Thoracic aorta (tissue), 2 donors: ENCODE measurements around the gene DOK3. TPM values are rescaled to one million over a fixed set of nuclear protein-coding genes. Genes with fewer than 3 reads are reported as not detected.

Experiments used
- ATAC-seq: fragments of 150-250 bp; one replicate; pipeline ENCODE4 v1.8.0; 2017; ENCODE audit warnings: low read depth; ENCODE audit not compliant: insufficient number of reproducible peaks, low FRiP score
- DNase-seq: peaks from one replicate; pipeline ENCODE4 v3.0.0-alpha.2; 2020; ENCODE audit warnings: low spot score
- H3K27ac ChIP-seq, 2 donors: fragments of 200-600 bp; sonication (generic); 1 replicate in 1 of 2; 2 replicates in 1 of 2; pipeline ENCODE4 v1.5.1; 2016; ENCODE audit warnings: mild to moderate bottlenecking in 2 of 2, moderate library complexity in 2 of 2
- H3K27me3 ChIP-seq: fragments of 200-600 bp; sonication (generic); replicated peaks from 2 replicates; pipeline ENCODE4 v1.6.0; 2016; ENCODE audit warnings: mild to moderate bottlenecking; ENCODE audit not compliant: insufficient read depth
- H3K36me3 ChIP-seq: fragments of 200-600 bp; sonication (generic); one replicate; pipeline ENCODE4 v1.5.1; 2016
- H3K4me1 ChIP-seq, 2 donors: fragments of 200-600 bp; sonication (generic); 1 replicate in 1 of 2; 2 replicates in 1 of 2; pipeline versions ENCODE4 v1.5.1 to v1.6.0; 2016; ENCODE audit warnings: low read depth in 2 of 2, mild to moderate bottlenecking in 1 of 2; ENCODE audit not compliant: control insufficient read depth in 1 of 2
- H3K4me3 ChIP-seq: fragments of 200-600 bp; sonication (generic); 2 replicates; pipeline ENCODE4 v1.5.1; 2016; ENCODE audit warnings: mild to moderate bottlenecking
- H3K9me3 ChIP-seq: fragments of 200-600 bp; sonication (generic); 2 replicates; pipeline ENCODE4 v1.5.1; 2016
- total RNA-seq, 2 donors: library from RNA; depleted of rRNA; stranded (reverse); fragments of >200 nt; gene quantifications; one replicate each; pipeline versions ENCODE4 v1.1.0 to v1.2.3, GENCODE V29; 2016
- TF ChIP-seq, protein P1 (sequence below): fragments of 200-600 bp; sonication (generic); IDR thresholded peaks from one replicate; pipeline ENCODE4 v1.5.1; 2019; ENCODE audit warnings: antibody characterized with exemption

The DOK3 gene
- total RNA-seq, 2 donors from 2014 or later = 20.5 to 35.6 TPM

DNA sequence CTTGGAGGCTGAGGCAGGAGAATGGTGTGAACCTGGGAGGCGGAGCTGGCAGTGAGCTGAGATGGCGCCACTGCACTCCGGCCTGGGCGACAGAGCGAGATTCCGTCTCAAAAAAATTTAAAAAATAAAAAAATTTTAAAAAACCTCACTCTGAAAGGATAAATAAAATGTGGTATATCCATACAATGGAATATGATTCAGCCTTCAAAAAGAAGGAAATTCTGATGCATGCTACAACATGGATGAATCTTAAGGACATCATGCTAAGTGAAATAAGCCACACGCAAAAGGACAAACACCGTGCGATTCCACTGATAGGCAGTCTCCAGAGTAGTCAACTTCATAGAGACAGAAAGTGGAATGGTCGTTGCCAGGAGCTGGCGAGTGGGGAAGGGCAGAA, 44.6 kb downstream of the DOK3 start:
- no peak overlapping the region for H3K4me3 ChIP-seq
- H3K4me1 ChIP-seq = peaks cover 0 to 15% of the 10 kb centered on the region in 2 donors
- DNase-seq (no peak), ATAC-seq (no peak)
- H3K27ac ChIP-seq = no peak overlapping the region
- H3K27me3 ChIP-seq = no peaks in the 10 kb centered on the region
- TF ChIP-seq, protein P1, sequence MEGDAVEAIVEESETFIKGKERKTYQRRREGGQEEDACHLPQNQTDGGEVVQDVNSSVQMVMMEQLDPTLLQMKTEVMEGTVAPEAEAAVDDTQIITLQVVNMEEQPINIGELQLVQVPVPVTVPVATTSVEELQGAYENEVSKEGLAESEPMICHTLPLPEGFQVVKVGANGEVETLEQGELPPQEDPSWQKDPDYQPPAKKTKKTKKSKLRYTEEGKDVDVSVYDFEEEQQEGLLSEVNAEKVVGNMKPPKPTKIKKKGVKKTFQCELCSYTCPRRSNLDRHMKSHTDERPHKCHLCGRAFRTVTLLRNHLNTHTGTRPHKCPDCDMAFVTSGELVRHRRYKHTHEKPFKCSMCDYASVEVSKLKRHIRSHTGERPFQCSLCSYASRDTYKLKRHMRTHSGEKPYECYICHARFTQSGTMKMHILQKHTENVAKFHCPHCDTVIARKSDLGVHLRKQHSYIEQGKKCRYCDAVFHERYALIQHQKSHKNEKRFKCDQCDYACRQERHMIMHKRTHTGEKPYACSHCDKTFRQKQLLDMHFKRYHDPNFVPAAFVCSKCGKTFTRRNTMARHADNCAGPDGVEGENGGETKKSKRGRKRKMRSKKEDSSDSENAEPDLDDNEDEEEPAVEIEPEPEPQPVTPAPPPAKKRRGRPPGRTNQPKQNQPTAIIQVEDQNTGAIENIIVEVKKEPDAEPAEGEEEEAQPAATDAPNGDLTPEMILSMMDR = no peak
- no peaks in the 10 kb centered on the region for H3K9me3 ChIP-seq
- peaks cover 34% of the 10 kb centered on the region for H3K36me3 ChIP-seq

DNA sequence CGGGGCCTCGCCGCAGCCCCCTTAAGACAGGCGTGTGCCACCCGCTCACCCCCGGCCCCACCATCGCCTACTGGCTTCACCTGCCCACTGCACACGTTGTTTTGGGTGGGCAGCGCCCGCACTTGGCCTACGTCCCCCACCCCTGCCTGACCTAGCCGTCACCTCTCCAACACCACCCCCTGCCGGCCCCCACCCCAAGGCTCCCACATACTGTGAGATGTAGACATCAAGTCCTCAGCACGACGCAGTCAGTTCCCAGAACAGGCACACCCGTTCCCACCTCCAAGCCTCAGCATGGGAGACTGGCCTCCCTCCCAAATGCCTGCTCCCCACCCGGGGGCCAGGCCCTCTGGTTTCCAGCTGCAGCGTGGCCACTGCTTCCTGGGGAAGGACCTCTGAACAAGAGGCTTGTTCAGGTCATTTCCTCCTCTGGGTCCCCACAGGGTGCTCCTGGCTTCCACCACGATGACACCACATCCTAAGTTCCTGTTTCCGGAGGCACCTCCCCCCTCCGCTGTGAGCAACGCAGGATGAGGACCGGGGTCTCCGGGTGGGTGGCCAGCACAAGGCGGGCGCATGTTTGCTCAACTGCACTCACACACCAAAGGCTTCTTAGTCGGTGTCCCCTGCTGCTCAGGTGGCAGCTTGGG, 47.5 kb downstream of the DOK3 start:
- H3K27ac ChIP-seq = no peak overlapping the region
- TF ChIP-seq, protein P1 = no peak
- ATAC-seq = no peak

DNA sequence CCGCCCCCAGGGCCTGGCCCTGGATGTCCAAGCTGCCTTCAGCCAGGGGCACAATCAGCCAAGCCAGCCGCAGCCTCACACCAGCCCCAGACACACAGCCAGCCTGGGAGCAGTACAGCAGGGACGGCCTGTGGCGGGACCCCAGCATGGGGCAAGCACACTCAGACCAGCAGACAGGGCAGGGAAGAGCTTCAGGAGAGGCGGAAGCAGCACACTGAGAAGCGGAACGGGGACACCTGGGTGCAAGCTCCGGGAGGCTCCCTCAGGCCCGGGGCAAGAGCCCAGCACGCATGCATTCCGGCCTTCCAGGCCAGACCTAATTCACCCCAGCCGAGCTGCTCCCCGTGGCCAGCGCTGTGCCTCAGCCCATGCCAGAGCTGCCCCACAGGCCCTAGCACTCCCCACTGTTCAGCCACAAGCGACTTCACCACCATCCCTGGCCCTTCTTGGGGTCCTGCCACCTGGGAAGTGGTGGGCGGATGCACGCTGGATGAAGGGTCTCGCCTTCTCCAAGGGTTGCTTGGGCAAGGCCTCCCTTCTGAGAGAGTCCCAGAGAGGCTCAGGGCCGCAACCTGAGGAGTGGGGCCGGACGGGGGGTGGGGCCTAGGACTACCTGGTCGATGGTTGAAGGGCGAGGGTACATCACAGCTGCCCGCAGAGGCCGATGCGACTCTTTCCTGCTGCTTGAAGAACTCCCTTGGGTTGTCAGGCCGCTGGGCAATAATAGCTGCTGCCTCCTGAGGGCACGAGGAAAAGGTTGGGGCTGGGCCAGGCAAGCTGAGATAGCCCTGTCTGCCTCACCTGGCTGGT, 49.6 kb downstream of the DOK3 start:
- H3K27ac ChIP-seq = no peak overlapping the region

More for the DNA sequence above, 47.5 kb downstream of the DOK3 start:
- no peak overlapping the region for H3K4me3 ChIP-seq
- H3K27me3 ChIP-seq = no peaks in the 10 kb centered on the region
- peaks cover 0 to 8% of the 10 kb centered on the region in 2 donors for H3K4me1 ChIP-seq
- H3K9me3 ChIP-seq = no peaks in the 10 kb centered on the region
- DNase-seq = no peak
- peaks cover 41% of the 10 kb centered on the region for H3K36me3 ChIP-seq

DNA sequence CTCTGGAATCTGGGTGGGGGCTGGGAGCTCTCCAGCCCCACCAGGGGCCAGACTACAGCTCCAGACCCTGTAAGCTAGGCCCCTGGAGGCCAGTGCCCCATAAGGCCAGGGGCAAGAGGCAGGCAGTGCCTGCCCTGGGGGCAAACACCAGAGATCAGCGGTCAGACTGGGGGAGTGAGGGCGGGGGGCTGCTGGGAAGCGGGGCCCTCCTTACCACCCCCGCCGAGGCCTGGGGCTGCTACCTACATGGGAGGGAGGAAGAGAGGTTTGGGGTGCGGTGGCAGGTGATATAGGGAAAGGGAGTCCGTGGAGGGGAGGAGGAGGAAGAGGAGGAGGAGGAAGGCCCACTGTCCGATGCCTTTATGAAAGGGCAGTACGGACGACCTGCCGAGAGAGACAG, 50.3 kb downstream of the DOK3 start:
- Histone ChIP-seq H3K36me3 (peaks cover 18% of the 10 kb centered on the region), H3K4me3 (no peak overlapping the region)

More for the DNA sequence above, 49.6 kb downstream of the DOK3 start:
- TF ChIP-seq, protein P1 = no peak
- DNase-seq = no peak
- Histone ChIP-seq H3K27me3 (no peaks in the 10 kb centered on the region), H3K9me3 (no peaks in the 10 kb centered on the region), H3K4me3 (no peak overlapping the region), H3K4me1 (peaks cover 4 to 26% of the 10 kb centered on the region in 2 donors), H3K36me3 (peaks cover 20% of the 10 kb centered on the region)
- ATAC-seq = no peak

DNA sequence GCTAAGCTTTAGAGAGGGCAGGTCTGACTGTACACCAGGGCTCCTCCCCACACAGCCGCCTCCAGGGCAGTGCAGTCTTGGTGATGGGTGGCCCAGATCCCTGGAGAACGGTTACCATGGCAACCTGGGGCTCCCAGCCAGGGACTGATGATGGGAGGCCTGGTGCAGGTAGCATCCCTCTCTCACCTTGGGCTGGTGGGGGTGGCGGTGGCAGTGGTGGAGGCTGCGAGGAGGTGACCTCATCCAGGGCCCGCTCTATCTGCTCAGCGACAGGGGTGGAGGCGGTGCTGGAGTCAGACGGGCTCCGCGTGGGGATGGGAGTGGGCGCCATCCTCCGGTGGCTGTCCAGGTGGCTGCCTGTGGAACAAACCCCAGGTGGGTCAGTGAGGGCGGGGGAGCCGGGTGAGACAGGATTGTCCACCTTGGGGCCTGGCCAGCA, 50.7 kb downstream of the DOK3 start:
- Histone ChIP-seq H3K9me3 (no peaks in the 10 kb centered on the region), H3K4me1 (peaks cover 8 to 35% of the 10 kb centered on the region in 2 donors), H3K27ac (no peak overlapping the region), H3K36me3 (peaks cover 18% of the 10 kb centered on the region), H3K4me3 (no peak overlapping the region), H3K27me3 (no peaks in the 10 kb centered on the region)
- ATAC-seq (no peak), DNase-seq (no peak)
- TF ChIP-seq, protein P1 = no peak

More for the DNA sequence above, 50.3 kb downstream of the DOK3 start:
- no peak for DNase-seq
- Histone ChIP-seq H3K27me3 (no peaks in the 10 kb centered on the region), H3K9me3 (no peaks in the 10 kb centered on the region), H3K27ac (no peak overlapping the region), H3K4me1 (peaks cover 4 to 30% of the 10 kb centered on the region in 2 donors)
- ATAC-seq = no peak
- TF ChIP-seq, protein P1 = no peak
